HEK293 (cell line): ENCODE measurements around the gene USP26.

Source experiments
- CTCF ChIA-PET: fragments of 350-600 bp; formaldehyde crosslinking; extraction: SDS; loops from one replicate; lab custom pipeline; 2021; ENCODE audit warnings: antibody characterized with exemption; lab: Yijun Ruan, JAX
- POLR2A ChIA-PET: fragments of 300-600 bp; formaldehyde crosslinking; extraction: SDS; loops from one replicate; lab custom pipeline; 2020; ENCODE audit warnings: antibody characterized with exemption, inconsistent platforms; lab: Yijun Ruan, JAX
- H3K27ac ChIP-seq: fragments of 200-500 bp; sonication (Bioruptor generic); 2 replicates; pipeline ENCODE4 v1.5.1; 2014; ENCODE audit warnings: low read depth, low read length, control low read depth, inconsistent platforms; ENCODE audit errors: extremely low read depth
- H3K36me3 ChIP-seq, 2 experiments: fragments of 200-500 bp in 1 of 2; sonication (Bioruptor generic) in 1 of 2; 1 replicate in 1 of 2; 2 replicates in 1 of 2; pipeline ENCODE4 v1.5.1; 2014 to 2017; ENCODE audit warnings: inconsistent platforms in 2 of 2, low read length in 2 of 2; ENCODE audit not compliant: control insufficient read depth in 2 of 2, insufficient read depth in 1 of 2
- H3K4me1 ChIP-seq: fragments of 200-500 bp; sonication (Bioruptor generic); 2 replicates; pipeline ENCODE4 v1.5.1; 2014; ENCODE audit warnings: mild to moderate bottlenecking, low read length, inconsistent platforms; ENCODE audit not compliant: control insufficient read depth, insufficient read depth
- H3K4me3 ChIP-seq: 2 replicates; pipeline ENCODE4 v1.5.1; 2011; ENCODE audit warnings: low read depth, mild to moderate bottlenecking, control low read depth, low read length, moderate library complexity
- H3K9me3 ChIP-seq: fragments of 200-500 bp; sonication (Bioruptor generic); 2 replicates; pipeline ENCODE4 v1.5.1; 2014; ENCODE audit warnings: low read depth, low read length, inconsistent platforms; ENCODE audit not compliant: control insufficient read depth, insufficient read depth
- BCL11B ChIP-seq: fragments of 450-650 bp; formaldehyde crosslinking; IDR thresholded peaks from 2 replicates; pipeline ENCODE4 v1.5.1; 2016; ENCODE audit warnings: low read depth, missing biosample characterization, missing genetic modification characterization
- GLIS2 ChIP-seq: fragments of 450-650 bp; formaldehyde crosslinking; IDR thresholded peaks from 2 replicates; pipeline ENCODE4 v1.5.1; 2016; ENCODE audit warnings: missing biosample characterization, missing genetic modification characterization
- HOXA7 ChIP-seq: sonication (generic); formaldehyde crosslinking; IDR thresholded peaks from 2 replicates; pipeline ENCODE4 v1.8.1; 2022; ENCODE audit warnings: missing genetic modification reagents, borderline replicate concordance
- HOXD13 ChIP-seq: sonication (generic); formaldehyde crosslinking; IDR thresholded peaks from 2 replicates; pipeline ENCODE4 v1.8.0; 2022; ENCODE audit warnings: missing genetic modification reagents, borderline replicate concordance
- MEIS1 ChIP-seq: sonication (generic); formaldehyde crosslinking; IDR thresholded peaks from 2 replicates; pipeline ENCODE4 v1.8.1; 2022; ENCODE audit warnings: missing genetic modification reagents, mild to moderate bottlenecking, borderline replicate concordance
- SCRT2 ChIP-seq: fragments of 450-650 bp; formaldehyde crosslinking; IDR thresholded peaks from 2 replicates; pipeline ENCODE4 v1.5.1; 2016; ENCODE audit warnings: missing biosample characterization, missing genetic modification characterization
- ZBTB8A ChIP-seq: fragments of 450-650 bp; formaldehyde crosslinking; IDR thresholded peaks from 2 replicates; pipeline ENCODE4 v1.5.1; 2016; ENCODE audit warnings: missing biosample characterization, missing genetic modification characterization
- ZNF114 ChIP-seq: fragments of 450-650 bp; formaldehyde crosslinking; IDR thresholded peaks from 2 replicates; pipeline ENCODE4 v1.5.0; 2017; ENCODE audit warnings: missing biosample characterization, missing genetic modification characterization
- ZNF132 ChIP-seq: fragments of 450-650 bp; formaldehyde crosslinking; IDR thresholded peaks from 2 replicates; pipeline ENCODE4 v1.5.1; 2017; ENCODE audit warnings: missing biosample characterization, missing genetic modification characterization, borderline replicate concordance
- ZNF174 ChIP-seq: fragments of 450-650 bp; formaldehyde crosslinking; IDR thresholded peaks from 2 replicates; pipeline ENCODE4 v1.5.0; 2017; ENCODE audit warnings: missing biosample characterization, mild to moderate bottlenecking, missing genetic modification characterization
- ZNF184 ChIP-seq: fragments of 450-650 bp; IDR thresholded peaks from 2 replicates; pipeline ENCODE4 v1.5.1; 2018; ENCODE audit warnings: missing biosample characterization, mild to moderate bottlenecking, missing genetic modification characterization
- ZNF324 ChIP-seq: fragments of 450-650 bp; formaldehyde crosslinking; IDR thresholded peaks from 2 replicates; pipeline ENCODE4 v1.5.1; 2016; ENCODE audit warnings: missing biosample characterization, missing genetic modification characterization
- ZNF423 ChIP-seq: fragments of 450-650 bp; formaldehyde crosslinking; IDR thresholded peaks from 2 replicates; pipeline ENCODE4 v1.5.1; 2016; ENCODE audit warnings: missing biosample characterization, missing genetic modification characterization
- ZNF544 ChIP-seq: fragments of 450-650 bp; formaldehyde crosslinking; IDR thresholded peaks from 2 replicates; pipeline ENCODE4 v1.5.0; 2017; ENCODE audit warnings: missing biosample characterization, missing genetic modification characterization
- ZNF561 ChIP-seq: fragments of 450-650 bp; IDR thresholded peaks from 2 replicates; pipeline ENCODE4 v1.5.1; 2018; ENCODE audit warnings: missing biosample characterization, missing genetic modification characterization, borderline replicate concordance
- ZNF571 ChIP-seq: fragments of 450-650 bp; formaldehyde crosslinking; IDR thresholded peaks from 2 replicates; pipeline ENCODE4 v1.5.0; 2017; ENCODE audit warnings: missing biosample characterization, missing genetic modification characterization
- ZNF623 ChIP-seq: fragments of 450-650 bp; formaldehyde crosslinking; IDR thresholded peaks from 2 replicates; pipeline ENCODE4 v1.5.1; 2016; ENCODE audit warnings: missing biosample characterization, missing genetic modification characterization
- ZNF626 ChIP-seq: fragments of 450-650 bp; sonication (Bioruptor Pico); formaldehyde crosslinking; IDR thresholded peaks from 2 replicates; pipeline ENCODE4 v1.5.1; 2018; ENCODE audit warnings: missing biosample characterization, missing genetic modification characterization, inconsistent platforms
- ZNF677 ChIP-seq: fragments of 450-650 bp; IDR thresholded peaks from 2 replicates; pipeline ENCODE4 v1.5.0; 2018; ENCODE audit warnings: missing biosample characterization, mild to moderate bottlenecking, missing genetic modification characterization, moderate library complexity
- ZNF768 ChIP-seq: fragments of 450-650 bp; formaldehyde crosslinking; IDR thresholded peaks from 2 replicates; pipeline ENCODE4 v1.5.1; 2018; ENCODE audit warnings: missing biosample characterization, mild to moderate bottlenecking, missing genetic modification characterization
- ZNF785 ChIP-seq: fragments of 450-650 bp; formaldehyde crosslinking; IDR thresholded peaks from 2 replicates; pipeline ENCODE4 v1.5.1; 2016; ENCODE audit warnings: missing biosample characterization, missing genetic modification characterization
- ZNF791 ChIP-seq: fragments of 450-650 bp; formaldehyde crosslinking; IDR thresholded peaks from 2 replicates; pipeline ENCODE4 v1.5.1; 2016; ENCODE audit warnings: missing biosample characterization, missing genetic modification characterization
- ZSCAN30 ChIP-seq: fragments of 450-650 bp; IDR thresholded peaks from 2 replicates; pipeline ENCODE4 v1.5.1; 2018; ENCODE audit warnings: missing biosample characterization, mild to moderate bottlenecking, missing genetic modification characterization, moderate library complexity
- TF ChIP-seq, protein P1 (sequence below): fragments of 450-650 bp; formaldehyde crosslinking; IDR thresholded peaks from 2 replicates; pipeline ENCODE4 v1.5.1; 2016; ENCODE audit warnings: missing biosample characterization, missing genetic modification characterization
- TF ChIP-seq, protein P2 (sequence below): fragments of 450-650 bp; formaldehyde crosslinking; IDR thresholded peaks from 2 replicates; pipeline ENCODE4 v1.5.1; 2016; ENCODE audit warnings: missing biosample characterization, missing genetic modification characterization
- TF ChIP-seq, protein P3 (sequence below): fragments of 450-650 bp; formaldehyde crosslinking; conservative IDR thresholded peaks from 2 replicates; pipeline ENCODE4 v1.5.1; 2016; ENCODE audit warnings: low read depth, missing biosample characterization, missing genetic modification characterization

USP26 gene

DNA sequence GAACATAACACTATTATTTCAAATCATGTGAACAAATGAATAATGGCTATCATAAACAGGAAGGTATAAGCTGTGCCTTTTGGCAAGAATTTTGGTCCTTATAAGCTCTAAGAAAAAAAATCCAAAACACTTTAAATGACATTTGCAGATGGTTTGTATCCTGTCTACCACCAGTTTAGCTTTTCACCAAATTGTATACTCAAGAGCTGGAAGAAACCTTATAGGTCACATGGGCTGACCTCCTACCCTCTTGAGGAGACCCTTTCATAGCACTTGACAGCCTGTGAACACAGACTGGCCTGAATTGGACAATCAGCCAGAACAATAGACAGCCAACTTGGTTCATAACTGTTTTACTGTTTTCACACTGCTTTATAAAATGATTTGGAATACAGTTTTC is 24.3 kb downstream of the USP26 start:
- no peak for TF ChIP-seq ZNF561
- TF ChIP-seq ZNF677 (tag by site-specific recombination): no peak
- no peak for TF ChIP-seq ZNF626 (tag by site-specific recombination)
- TF ChIP-seq HOXA7 (CRISPR knock-in tag): no peak
- no peak for TF ChIP-seq ZNF791 (tag by site-specific recombination)
- Histone ChIP-seq H3K9me3 (no peaks in the 10 kb centered on the region), H3K36me3 (no peaks in the 10 kb centered on the region), H3K4me1 (peaks cover 3% of the 10 kb centered on the region; the same call in 1 of the 2 replicates), H3K27ac (no peak overlapping the region), H3K4me3 (no peak overlapping the region)
- ChIA-PET CTCF (interaction anchor here (0.8 kb wide), 1 partner anchor 26 kb away, joined by 3 read pairs; no protein-coding TSS in a partner anchor), POLR2A (no interaction called here)

DNA sequence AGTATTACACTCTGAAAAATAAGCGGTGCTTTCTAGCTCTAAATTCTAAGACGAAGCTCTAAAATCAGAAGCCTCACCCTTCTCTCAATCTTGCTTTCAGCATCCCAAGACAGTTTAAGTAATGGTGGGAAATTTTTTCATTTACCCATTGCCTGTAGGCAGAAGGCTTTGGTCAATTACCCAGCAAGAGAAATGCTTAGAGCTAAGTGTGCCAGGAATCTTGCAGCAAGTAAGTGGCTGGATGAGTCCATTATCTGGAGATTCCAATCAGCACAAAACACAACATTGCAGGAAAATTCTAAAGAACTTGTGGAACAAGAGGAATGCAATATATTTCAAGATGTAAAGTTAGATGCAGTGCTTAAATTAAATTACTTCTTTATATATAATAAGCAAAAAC is 28.4 kb downstream of the USP26 start:
- H3K4me3 ChIP-seq: no peak overlapping the region
- TF ChIP-seq ZBTB8A: no peak
- TF ChIP-seq ZNF785 (tag by site-specific recombination): no peak
- CTCF ChIA-PET: interaction anchor here (2.3 kb wide), 1 partner anchor 22 kb away, joined by 4 read pairs; no protein-coding TSS in a partner anchor
- POLR2A ChIA-PET: no interaction called here
- H3K36me3 ChIP-seq: no peaks in the 10 kb centered on the region
- H3K4me1 ChIP-seq: peaks cover 3% of the 10 kb centered on the region; the same call in 1 of the 2 replicates
- no peaks in the 10 kb centered on the region for H3K9me3 ChIP-seq
- H3K27ac ChIP-seq: no peak overlapping the region

DNA sequence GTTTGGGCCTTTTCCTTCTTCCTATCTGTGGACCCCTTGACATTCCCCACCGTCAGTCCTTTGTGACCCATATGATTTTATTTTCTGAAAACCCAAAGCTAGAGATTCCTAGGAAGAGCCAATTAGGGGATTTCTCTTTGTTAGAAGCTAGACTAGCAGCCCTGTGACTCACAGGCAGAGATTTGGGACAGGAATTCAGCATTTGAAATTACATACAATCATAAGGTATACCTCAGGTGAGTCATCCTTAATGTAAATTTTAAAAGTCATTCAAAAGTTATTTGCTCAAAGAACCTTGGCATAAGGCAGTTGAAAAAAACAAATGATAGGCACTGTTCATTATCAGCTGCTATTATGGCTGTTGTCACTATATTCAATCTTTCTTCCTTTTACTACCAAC is 40.6 kb downstream of the USP26 start:
- Histone ChIP-seq H3K27ac (no peak overlapping the region), H3K9me3 (no peaks in the 10 kb centered on the region), H3K4me3 (no peak overlapping the region), H3K4me1 (no peaks in the 10 kb centered on the region), H3K36me3 (no peaks in the 10 kb centered on the region)
- TF ChIP-seq ZNF132 (tag by site-specific recombination): no peak
- no peak for TF ChIP-seq GLIS2
- no peak for TF ChIP-seq ZNF768 (tag by site-specific recombination)
- TF ChIP-seq HOXD13 (CRISPR knock-in tag): no peak
- TF ChIP-seq ZNF571 (tag by site-specific recombination): no peak
- no peak for TF ChIP-seq ZNF184
- TF ChIP-seq, protein P1, sequence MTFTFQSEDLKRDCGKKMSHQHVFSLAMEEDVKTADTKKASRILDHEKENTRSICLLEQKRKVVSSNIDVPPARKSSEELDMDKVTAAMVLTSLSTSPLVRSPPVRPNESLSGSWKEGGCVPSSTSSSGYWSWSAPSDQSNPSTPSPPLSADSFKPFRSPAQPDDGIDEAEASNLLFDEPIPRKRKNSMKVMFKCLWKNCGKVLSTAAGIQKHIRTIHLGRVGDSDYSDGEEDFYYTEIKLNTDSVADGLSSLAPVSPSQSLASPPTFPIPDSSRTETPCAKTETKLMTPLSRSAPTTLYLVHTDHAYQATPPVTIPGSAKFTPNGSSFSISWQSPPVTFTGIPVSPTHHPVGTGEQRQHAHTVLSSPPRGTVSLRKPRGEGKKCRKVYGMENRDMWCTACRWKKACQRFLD (tag by site-specific recombination): no peak
- TF ChIP-seq BCL11B (tag by site-specific recombination): no peak
- no peak for TF ChIP-seq SCRT2 (tag by site-specific recombination)
- TF ChIP-seq ZSCAN30 (tag by site-specific recombination): no peak
- no peak for TF ChIP-seq ZNF174 (tag by site-specific recombination)
- no peak for TF ChIP-seq ZNF324
- no peak for TF ChIP-seq MEIS1 (CRISPR knock-in tag)
- TF ChIP-seq, protein P2, sequence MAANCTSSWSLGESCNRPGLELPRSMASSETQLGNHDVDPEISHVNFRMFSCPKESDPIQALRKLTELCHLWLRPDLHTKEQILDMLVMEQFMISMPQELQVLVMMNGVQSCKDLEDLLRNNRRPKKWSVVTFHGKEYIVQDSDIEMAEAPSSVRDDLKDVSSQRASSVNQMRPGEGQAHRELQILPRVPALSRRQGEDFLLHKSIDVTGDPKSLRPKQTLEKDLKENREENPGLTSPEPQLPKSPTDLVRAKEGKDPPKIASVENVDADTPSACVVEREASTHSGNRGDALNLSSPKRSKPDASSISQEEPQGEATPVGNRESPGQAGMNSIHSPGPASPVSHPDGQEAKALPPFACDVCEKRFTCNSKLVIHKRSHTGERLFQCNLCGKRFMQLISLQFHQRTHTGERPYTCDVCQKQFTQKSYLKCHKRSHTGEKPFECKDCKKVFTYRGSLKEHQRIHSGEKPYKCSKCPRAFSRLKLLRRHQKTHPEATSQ (tag by site-specific recombination): no peak
- no peak for TF ChIP-seq ZNF623
- TF ChIP-seq ZNF561: no peak
- no peak for TF ChIP-seq ZNF423 (tag by site-specific recombination)
- no peak for TF ChIP-seq ZNF544 (tag by site-specific recombination)
- TF ChIP-seq, protein P3, sequence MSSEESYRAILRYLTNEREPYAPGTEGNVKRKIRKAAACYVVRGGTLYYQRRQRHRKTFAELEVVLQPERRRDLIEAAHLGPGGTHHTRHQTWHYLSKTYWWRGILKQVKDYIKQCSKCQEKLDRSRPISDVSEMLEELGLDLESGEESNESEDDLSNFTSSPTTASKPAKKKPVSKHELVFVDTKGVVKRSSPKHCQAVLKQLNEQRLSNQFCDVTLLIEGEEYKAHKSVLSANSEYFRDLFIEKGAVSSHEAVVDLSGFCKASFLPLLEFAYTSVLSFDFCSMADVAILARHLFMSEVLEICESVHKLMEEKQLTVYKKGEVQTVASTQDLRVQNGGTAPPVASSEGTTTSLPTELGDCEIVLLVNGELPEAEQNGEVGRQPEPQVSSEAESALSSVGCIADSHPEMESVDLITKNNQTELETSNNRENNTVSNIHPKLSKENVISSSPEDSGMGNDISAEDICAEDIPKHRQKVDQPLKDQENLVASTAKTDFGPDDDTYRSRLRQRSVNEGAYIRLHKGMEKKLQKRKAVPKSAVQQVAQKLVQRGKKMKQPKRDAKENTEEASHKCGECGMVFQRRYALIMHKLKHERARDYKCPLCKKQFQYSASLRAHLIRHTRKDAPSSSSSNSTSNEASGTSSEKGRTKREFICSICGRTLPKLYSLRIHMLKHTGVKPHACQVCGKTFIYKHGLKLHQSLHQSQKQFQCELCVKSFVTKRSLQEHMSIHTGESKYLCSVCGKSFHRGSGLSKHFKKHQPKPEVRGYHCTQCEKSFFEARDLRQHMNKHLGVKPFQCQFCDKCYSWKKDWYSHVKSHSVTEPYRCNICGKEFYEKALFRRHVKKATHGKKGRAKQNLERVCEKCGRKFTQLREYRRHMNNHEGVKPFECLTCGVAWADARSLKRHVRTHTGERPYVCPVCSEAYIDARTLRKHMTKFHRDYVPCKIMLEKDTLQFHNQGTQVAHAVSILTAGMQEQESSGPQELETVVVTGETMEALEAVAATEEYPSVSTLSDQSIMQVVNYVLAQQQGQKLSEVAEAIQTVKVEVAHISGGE (tag by site-specific recombination): no peak
- TF ChIP-seq ZNF114 (tag by site-specific recombination): no peak
- POLR2A ChIA-PET: no interaction called here
- CTCF ChIA-PET: interaction anchor here (0.7 to 2.3 kb wide), 3 partner anchors 10 to 614 kb away, joined by 3 to 10 read pairs (median 4); no protein-coding TSS in a partner anchor
